H1 (cell line): ENCODE measurements around the gene SNX32. TPM values are rescaled to one million over a fixed set of nuclear protein-coding genes. Genes with fewer than 3 reads are reported as not detected.

Source experiments
- EZH2 ChIP-seq: fragments of 200-600 bp; sonication (generic); IDR thresholded peaks from 2 replicates; pipeline ENCODE4 v1.7.1; 2012; ENCODE audit warnings: low read depth, mild to moderate bottlenecking, moderate library complexity, low read length, inconsistent platforms; ENCODE audit not compliant: severe bottlenecking
- HDAC2 ChIP-seq, 2 experiments: fragments of 300-600 bp in 1 of 2; sonication (generic) in 1 of 2; IDR thresholded peaks; 2 replicates each; pipeline ENCODE4 v1.6.1; 2011 to 2012; ENCODE audit warnings: low read depth in 2 of 2, low read length in 2 of 2, mild to moderate bottlenecking in 2 of 2, moderate library complexity in 2 of 2, borderline replicate concordance in 1 of 2, inconsistent platforms in 1 of 2
- KDM5A ChIP-seq: fragments of 200-600 bp; IDR thresholded peaks from 2 replicates; pipeline ENCODE4 v1.7.1; 2012; ENCODE audit warnings: mild to moderate bottlenecking, low read length, inconsistent platforms, mixed read lengths
- MAFK ChIP-seq: IDR thresholded peaks from 2 replicates; pipeline ENCODE4 v1.6.1; 2012; ENCODE audit warnings: low read depth, mild to moderate bottlenecking, improper control_type of control experiment, low read length
- PHF8 ChIP-seq: fragments of 200-600 bp; sonication (generic); conservative IDR thresholded peaks from 2 replicates; pipeline ENCODE4 v1.7.1; 2012; ENCODE audit warnings: low read depth, mild to moderate bottlenecking, inconsistent platforms, low read length, moderate library complexity
- TBP ChIP-seq: IDR thresholded peaks from 2 replicates; pipeline ENCODE4 v1.6.1; 2011; ENCODE audit warnings: low read depth, low read length, improper control_type of control experiment
- polyA plus RNA-seq, 7 experiments: library from polyadenylated mRNA; depleted of rRNA in 3 of 7; stranded (reverse) in 5 of 7; unstranded in 2 of 7; fragments of >200 nt in 5 of 7; fragments of 200-250 nt in 2 of 7; gene quantifications; 1 replicate in 5 of 7; 2 replicates in 1 of 7; 4 replicates in 1 of 7; pipeline versions ENCODE4 v1.2.1 to v1.2.3, GENCODE V29; 2011 to 2013; ENCODE audit warnings: missing spikeins in 2 of 7, mixed read lengths in 2 of 7
- total RNA-seq: library from RNA; stranded (reverse); fragmentation: NEBNext Ultra II Directional; extraction: Animal tissue kit (Norgen Biotek cat#: 25700); gene quantifications from 2 replicates; pipeline ENCODE4 v1.2.1, GENCODE V29; 2021
- TF ChIP-seq, protein P1 (sequence below): IDR thresholded peaks from 2 replicates; pipeline ENCODE4 v1.6.1; 2011; ENCODE audit warnings: low read length, improper control_type of control experiment

Gene SNX32
- total and polyA plus RNA-seq, 2 of the 8 experiments (the other 6 are each of a cell fraction or from before 2014, with no cell fraction given) = 0.76 to 2.2 TPM

DNA sequence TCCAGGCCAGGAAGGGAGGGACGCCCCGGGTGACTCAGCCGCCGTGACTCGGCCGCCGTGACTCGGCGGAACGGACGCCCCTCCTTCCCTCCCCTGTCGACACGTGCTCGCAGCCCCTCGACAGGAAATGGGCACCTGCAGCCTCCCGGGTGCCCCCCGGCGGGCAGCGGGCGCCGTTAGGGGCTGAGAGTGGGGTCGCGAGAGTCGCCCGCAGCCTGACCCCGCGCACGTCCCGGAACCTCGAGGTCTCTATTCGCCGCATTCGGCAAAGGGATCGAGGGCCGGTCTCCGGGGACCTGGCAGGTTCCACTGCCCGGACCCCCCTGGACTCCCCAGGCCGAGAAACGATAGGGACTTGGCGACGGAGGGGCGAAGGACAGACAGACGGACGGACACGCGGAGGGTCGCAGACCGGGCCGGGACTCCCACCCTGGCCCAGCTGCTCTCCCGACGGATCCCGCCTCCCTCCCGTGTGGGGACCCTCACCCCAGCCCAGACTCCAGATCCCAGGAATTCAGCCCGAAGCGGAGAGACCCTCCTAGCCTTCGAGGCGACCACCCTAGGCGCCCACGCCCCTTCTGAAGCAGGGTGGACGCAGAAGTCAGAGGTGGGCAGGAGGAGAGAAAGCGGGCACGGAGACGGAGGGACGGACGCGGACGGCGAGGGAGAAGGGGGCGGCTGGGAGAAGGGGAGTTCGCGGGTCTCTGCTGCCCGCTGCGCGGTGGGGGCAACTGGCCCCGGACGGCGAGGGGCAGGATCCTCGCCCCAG, 65.8 kb downstream of the SNX32 start (continued):
- peak; percentile 50; the same call in 1 of the 2 replicates for TF ChIP-seq MAFK
- no peak for TF ChIP-seq KDM5A
- TF ChIP-seq PHF8 = 0 out of 2 replicates have a peak, but pooled peaks have one; percentile 32
- peak; percentile 68 for TF ChIP-seq EZH2
- TF ChIP-seq, protein P1, sequence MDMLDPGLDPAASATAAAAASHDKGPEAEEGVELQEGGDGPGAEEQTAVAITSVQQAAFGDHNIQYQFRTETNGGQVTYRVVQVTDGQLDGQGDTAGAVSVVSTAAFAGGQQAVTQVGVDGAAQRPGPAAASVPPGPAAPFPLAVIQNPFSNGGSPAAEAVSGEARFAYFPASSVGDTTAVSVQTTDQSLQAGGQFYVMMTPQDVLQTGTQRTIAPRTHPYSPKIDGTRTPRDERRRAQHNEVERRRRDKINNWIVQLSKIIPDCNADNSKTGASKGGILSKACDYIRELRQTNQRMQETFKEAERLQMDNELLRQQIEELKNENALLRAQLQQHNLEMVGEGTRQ = 0 out of 2 replicates have a peak, but pooled peaks have one; percentile 18
- TF ChIP-seq HDAC2 (IDR thresholded peaks at IDR 0.05; ENCODE audit: borderline replicate concordance in 1 of 2, low read depth in 2 of 2, low read length in 2 of 2) = 0 out of 4 replicates have a peak, but pooled peaks of 1 of the 2 experiments have one; percentile 13
- peak; percentile 25; the same call in 1 of the 2 replicates for TF ChIP-seq TBP
